GM12891 (cell line): ENCODE measurements around the gene ZNF705A.
"Not testable (repeated sequence)": the region's sequence is repeated elsewhere in the genome, so short reads cannot be mapped to it uniquely, and the experiment has no call there.

Experiments
- PAX5 ChIP-seq: IDR thresholded peaks from 2 replicates; pipeline ENCODE4 v1.6.1; 2011; ENCODE audit warnings: low read length, moderate library complexity, mild to moderate bottlenecking; ENCODE audit not compliant: insufficient read depth, severe bottlenecking
- POLR2A ChIP-seq: IDR thresholded peaks from 2 replicates; pipeline ENCODE4 v1.6.1; 2011; ENCODE audit warnings: low read depth, low read length, control low read depth
- POLR2AphosphoS5 ChIP-seq: IDR thresholded peaks from 2 replicates; pipeline ENCODE4 v1.6.1; 2011; ENCODE audit warnings: low read depth, low read length, control low read depth
- POU2F2 ChIP-seq: IDR thresholded peaks from 2 replicates; pipeline ENCODE4 v1.6.1; 2011; ENCODE audit warnings: low read depth, mild to moderate bottlenecking, control low read depth, low read length, moderate library complexity
- SPI1 ChIP-seq: IDR thresholded peaks from 2 replicates; pipeline ENCODE4 v1.6.1; 2011; ENCODE audit warnings: low read depth, low read length, control low read depth
- TAF1 ChIP-seq: IDR thresholded peaks from 2 replicates; pipeline ENCODE4 v1.6.1; 2011; ENCODE audit warnings: low read depth, low read length, control low read depth

GRCh38 chr12:8226992-8227731 lies 70.3 kb downstream of the ZNF705A start, which contains the start of gene FAM90A1:
- TF ChIP-seq POLR2AphosphoS5, POLR2A, TAF1, PAX5, POU2F2: not testable (repeated sequence)
- TF ChIP-seq SPI1, result peak; percentile 86
